IPS DF 4.7 (cell line): Measurements from ENCODE around the gene TMEM150B.
A peak's percentile ranks its signal among the peaks of the same experiment; 100 is the strongest.
"Not testable (repeated sequence)": the region's sequence is repeated elsewhere in the genome, so short reads cannot be mapped to it uniquely, and the experiment has no call there.

Experiments used
- DNase-seq: peaks from one replicate; pipeline ENCODE4 v3.0.0-alpha.2; 2013; ENCODE audit warnings: low spot score; ENCODE audit errors: extremely low read depth

The TMEM150B gene

DNA sequence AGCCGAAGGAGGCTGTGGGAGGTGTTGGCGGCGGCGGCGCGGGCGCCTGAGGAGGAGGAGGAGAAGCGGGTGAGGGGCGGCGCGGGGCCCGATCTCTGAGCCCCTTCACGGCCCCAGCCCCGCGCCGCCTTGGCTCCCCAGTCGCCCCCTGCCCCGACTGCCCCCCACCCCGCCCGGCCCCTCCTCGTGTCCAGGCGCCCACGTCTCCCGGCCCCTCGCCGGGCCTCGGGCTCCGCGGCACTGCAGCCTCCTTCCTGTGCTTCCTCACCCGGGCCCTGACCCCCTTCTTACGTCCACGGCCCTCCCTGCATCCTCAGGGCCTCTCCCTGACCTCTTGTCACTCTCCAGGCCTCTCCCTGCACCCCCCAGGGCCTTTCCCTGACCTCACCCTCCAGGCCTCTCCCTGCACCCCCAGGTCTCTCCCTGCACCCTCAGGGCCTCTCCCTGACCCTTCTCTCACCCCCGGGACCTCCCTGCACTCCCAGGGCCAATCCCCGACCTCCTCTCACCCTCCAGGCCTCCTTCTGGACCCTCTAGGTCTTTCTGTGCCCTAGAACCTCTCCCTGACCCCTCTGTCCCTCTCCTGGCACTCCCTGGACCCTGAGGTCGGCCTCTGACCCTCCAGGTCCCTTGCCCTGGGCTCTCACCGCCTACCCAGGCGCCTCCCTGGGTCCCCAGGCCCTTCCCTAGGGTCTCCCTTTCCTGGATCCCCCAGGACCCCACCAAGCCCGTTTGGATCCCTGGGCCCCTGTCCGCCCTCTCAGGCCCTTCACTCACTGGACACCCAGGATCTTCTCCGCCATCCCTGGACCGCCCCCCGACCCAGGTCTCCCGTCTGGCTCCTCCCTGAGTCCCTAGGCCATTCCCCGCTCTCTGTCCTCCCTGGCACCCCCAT is 15.0 kb upstream of the TMEM150B start:
- DNase-seq = no peak

DNA sequence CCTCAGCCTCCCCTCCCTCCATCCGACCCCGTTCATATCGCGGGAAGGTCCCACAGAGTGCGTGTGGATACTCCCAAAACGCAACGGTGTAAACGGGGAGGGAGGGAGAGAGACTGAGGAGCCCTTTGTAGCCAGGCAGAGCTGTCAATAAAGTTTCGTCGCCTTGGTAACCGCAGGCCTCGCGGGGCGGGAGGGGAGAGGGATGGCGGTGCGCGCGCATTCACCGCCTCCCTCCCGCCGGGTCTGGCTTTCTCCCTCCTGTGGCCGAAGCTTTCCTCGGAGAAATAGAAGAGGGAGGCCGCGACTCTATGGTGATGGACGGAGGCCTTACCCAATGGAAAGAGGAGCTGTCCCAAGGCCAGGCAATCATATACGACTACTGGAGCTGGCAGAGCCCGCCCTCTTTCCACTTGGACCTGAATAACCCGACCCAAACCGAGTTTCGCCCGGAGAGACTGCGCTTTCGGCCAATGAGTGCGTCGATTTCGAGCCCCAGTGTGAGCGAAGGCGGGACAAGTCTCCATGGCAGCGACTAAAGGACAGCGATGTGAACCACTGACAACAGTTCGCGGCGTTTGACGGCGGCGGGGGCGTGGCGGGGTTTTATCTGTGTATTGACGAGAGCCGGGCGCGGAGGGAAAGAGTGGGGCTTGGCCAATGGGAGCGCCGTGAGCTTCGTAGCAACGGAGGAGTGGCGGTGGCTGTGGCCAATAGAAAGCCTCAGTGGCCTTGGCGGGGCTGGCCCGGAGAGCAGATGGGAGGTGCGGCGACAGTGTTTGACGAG is 14.2 kb upstream of the TMEM150B start, which contains the start of gene KMT5C:
Gene KMT5C, plus strand, starts transcription at position 772 of the 784 bp plus-strand sequence. CDS start 2,061 bp downstream, outside the sequence.
- peak; percentile 100 for DNase-seq

DNA sequence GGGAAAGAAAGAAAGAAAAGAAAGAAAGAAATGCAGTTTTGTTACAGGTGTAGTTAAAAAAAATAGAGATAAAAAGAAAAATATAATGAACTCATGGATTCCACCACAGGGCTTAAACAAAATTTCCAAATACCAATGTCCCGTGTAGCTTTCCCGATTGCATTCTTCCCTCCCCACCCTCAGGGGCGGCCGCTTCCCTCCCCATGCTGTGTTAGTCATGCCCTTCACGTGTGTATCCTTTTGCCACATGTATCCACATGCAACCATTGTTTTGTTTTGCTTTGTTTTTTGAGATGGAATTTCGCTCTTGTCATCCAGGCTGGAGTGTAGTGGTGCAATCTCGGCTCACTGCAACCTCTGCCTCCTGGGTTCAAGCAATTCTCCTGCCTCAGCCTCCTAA is 11.0 kb upstream of the TMEM150B start:
- DNase-seq = no peak

DNA sequence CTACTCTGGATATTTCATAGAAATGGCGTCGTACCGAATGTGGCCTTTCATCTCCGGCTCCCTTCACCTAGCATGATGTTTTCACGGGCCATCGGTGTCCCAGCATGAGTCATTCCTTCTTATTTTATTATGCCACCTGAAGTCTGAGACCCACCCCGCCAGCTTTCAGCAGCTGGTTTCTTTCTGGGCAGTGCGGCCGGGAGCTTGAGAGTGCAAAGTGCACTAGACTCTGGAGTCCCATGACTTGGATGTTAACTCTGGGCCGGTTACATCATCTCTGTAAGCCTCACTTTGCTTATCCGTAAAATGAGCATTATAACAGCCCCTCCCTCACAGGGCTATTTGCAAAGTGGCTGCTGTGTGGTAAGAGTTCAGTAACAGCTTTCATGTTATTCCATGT is 8.7 kb upstream of the TMEM150B start:
- no peak for DNase-seq

DNA sequence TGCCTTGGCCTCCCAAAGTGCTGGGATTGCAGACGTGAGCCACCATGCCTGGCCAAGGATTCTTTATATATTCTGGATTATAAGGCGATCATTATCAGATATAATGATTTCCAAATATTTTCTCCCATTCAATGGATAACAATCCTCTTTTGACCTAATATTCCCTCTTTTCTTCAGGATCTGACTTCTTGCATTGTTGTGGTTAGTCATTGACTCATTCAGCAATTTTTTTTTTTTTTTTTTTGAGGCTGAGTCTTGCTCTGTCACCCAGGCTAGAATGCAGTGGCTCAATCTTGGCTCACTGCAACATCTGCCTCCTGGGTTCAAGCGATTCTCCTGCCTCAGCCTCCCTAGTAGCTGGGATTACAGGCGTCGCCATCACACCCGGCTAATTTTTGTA is 4.7 kb upstream of the TMEM150B start:
- not testable (repeated sequence) for DNase-seq

DNA sequence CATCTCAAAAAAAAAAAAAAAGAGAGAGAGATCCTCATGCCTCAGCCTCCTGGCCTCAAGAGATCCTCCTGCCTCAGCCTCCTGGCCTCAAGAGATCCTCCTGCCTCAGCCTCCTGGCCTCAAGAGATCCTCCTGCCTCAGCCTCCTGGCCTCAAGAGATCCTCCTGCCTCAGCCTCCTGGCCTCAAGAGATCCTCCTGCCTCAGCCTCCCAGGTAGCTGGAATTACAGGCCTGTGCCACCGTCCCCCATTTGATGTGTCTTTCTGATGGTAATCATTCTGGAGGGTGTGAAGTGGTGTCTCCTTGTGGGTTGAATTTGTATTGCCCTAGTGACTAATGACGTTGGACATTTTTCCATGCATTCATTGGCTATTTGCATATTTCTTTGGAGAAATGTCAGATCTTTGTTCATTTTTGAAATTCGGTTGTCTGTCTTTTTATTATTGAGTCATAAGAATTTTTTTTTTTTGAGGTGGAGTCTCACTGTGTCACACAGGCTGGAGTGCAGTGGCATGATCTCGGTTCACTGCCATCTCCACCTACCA is 3.7 kb upstream of the TMEM150B start:
- not testable (repeated sequence) for DNase-seq

DNA sequence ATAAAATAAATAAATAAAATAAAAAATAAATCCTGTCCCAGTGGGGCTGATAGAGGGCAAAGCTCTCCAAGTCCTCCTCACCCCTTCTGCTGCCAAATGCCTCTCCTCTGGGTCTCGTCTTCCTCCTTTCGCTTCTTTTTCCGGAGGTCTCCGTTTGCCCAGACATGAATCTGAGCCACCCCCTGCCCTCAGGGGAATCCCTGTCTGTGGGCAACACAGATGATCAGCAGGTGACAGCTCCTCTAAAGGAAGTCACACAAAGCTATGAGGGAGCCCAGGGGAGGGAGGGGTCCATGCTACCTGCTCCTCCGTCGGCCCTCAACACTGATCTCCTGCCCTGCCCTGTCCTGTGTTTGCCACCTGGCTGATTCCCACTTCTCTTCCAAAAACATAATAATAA is 479 bp downstream of the TMEM150B start:
- no peak for DNase-seq

DNA sequence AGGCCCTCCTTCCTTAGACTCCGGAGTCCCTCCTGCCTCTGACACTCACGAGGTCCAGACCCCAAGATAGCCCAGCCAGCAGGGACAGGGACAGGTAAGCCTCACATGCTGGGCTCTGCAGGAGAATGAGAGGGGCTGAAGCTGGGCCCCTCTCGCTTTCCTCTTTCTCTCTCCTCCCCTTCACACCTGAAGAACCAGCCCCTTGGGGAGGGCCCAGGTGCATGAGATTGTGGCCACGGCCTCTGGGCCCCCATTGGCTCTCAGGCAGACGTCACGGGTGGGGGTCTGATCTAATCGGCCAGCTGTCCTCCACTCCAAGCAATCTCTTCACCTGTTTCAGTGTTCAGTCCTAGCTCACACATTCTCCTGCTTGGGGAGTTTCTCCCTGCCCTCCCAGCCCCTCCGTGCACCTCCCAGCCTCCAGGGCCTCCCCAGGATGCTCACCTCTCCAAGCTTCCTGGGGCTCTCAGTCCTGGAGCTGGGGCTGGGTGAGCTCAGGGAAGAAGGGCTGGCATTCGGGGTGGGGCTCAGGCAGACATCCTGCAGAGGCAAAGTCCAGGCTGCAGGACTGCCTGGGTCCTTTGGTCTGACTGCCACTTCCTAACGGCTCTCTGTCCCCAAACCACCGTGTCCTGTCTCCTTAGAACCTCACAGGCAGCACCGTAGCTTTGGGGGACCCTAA is 2.8 kb downstream of the TMEM150B start:
- no peak for DNase-seq

DNA sequence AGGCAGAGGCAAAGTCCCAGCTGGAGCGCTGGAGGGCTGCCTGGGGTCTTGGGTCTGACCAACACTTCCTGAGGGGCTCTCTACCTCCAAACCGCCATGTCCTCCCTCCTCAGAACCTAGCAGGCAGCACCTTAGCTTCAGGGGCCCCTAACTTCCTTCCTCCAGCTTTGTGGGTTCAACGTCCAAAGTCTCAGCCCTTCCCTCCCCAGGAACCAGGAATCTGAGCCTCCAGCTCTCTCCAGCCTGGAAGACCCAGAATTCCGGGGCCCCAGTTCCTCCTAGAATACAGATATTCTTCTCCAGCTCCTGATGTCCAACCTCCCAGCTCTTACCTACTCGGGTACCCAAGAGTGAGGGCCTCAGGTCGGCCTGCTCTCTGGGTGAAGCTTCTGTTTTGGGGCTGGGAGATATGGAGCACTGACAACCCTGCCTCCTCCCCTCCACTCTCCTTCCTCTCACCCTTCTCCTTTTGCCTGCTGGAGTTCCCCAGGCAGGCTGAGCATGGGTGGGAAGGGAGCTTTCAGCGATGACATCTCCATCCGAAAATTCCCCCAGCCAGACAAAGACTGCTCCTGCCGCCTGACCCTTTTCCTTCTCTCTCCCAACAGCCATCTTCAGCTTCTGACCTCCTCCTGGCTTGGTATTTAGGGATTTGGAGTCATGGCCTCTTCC is 3.5 kb downstream of the TMEM150B start:
- no peak for DNase-seq

DNA sequence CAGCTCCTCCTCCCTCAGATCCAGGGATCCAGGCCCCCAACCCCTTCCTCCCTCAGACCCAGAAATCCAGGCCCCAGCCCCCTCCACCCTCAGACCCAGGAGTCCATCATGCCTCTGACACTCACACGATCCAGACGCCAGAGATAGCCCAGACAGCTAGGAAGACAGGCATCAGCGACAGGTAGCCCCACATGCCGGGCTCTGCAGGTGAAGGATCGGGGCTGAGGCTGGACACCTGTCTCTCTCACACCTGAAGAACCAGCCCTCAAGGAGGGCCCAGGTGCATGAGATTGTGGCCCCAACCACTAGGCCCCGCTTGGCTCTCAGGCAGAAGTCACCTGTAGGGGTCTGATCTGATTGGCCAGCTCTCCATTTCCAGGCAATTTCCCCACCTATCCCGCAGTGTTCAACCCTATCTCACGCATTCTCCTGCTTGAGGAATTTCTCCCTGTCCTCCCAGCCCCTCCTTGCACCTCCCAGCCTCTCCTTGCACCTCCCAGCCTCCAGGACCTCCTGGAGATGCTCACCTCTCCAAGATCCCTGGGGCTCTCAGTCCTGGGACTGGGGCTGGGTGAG is 4.2 kb downstream of the TMEM150B start:
- no peak for DNase-seq

DNA sequence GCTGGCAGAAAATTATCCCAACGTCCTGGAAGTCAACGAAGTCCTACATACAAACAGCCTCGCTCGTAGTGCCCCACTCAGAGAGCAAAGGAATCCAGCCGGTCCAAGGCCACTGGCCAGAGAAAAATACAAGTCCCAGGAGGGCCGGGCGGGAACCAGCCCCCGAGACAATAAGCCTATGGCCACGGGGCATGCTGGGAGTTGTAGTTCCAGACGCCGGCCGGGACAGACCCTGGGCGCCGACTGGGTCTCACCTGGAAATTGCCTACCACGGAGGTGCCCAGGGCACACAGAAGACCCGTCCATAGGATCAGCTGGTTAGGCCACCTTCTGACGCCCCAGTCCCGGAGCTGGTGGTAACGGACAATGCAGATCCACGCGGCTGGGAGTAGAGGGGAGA is 5.4 kb downstream of the TMEM150B start:
- no peak for DNase-seq

DNA sequence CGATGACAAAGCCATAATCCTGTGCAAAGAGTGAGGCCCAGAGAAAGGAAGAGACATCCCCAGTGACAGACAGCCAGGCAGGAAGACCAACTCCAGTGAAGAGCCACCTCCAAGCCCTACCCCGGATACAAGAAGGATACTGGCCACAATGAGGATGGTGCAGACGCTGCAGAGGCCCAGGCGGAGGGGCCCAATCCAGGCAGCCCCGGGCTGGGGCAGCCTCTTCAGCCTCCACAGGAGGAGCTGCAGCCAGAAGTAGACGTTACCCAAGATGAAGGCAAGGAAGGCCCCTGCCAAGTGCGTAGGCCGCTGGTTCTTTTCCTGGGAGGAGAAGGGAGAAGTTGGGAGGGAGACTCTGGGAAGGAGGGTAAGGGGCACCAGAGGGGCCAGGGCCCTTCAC is 8.5 kb downstream of the TMEM150B start:
- no peak for DNase-seq

DNA sequence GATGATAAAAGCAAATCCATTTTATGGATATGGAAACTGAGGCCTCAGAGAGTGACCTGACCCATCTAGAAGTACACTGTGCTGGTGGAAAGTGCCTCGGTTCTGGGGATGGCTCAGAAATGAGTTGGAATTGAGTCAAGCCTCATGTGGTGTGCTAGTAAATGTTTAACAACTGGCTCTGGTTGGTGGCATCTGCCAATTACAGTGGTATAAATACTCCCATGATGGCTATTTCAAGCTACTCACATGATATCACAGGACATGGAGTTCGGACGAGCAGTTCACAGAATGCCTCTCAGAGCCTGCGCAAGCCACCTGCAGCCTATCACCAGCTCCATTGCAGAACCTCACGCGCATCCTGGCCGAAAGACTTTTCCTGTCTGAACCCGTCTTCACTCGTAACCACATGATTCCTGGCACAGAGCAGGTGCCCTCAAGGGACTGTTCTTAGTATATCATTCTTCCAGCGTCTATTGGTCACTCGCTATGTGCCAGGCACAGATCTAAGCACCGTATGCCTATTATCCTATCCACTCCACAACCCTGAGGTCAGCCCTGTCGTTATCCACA is 9.1 kb downstream of the TMEM150B start:
- DNase-seq = no peak

DNA sequence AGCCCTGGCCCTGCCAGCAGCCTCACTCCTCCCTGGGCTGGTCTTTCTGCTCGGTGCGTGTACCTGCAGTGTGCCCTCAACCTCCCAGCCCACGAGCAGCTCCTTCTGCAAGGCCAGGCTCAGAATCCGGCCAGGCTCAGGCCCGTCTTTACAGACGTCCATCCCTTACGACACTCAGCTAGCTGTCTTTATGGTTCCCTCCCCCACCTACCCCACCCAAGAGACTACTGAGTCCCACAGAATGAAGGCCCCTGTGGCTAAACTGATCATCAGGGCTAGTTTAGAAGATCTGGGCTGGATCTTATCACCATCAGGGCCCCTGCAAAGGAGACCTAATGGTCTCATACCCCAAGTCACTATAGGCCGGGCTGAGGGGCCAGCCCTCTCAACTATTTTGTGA is 10.7 kb downstream of the TMEM150B start:
- no peak for DNase-seq

DNA sequence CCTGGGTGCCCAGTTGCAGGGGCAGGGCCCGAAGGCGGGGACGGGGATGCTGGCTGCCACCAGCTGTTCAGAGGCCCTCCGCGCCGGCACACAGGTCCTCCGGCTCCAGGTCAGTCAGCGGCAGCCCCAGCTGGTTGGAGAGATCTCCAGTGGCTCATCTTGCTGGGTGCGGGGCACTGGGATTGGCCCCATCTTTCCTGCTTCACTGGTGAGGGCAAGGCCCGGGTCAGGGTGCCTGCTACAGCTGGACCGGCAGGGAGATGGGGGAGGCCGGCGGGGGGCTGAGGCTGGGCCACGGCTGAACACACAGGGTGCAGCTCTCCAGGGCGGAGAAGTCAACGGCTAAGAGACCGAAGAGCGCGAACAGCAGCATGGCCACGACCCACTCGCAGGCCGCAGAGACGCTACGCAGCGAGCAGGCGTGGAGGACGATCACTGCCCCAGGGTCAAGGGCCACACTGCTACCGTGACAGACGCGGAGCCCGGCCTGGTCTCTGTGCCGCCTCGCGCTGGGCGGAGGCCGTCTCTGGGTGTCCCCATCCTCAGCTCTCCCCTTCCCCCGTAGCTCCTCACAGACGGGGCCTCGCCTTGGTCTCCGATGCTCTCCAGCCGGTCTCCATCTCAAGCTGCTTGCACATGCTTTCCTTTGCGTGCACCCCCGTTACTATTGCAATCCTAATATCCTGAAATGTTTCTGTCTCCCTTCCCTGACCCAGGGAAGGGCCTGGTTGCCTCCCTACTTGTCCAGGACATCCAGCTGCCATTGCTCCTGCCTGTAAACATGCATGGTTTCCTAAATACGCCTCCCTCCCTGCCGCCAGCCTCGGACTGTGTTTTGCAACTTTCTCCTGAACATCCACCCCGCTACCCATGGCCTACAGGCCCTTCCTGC is 12.3 kb downstream of the TMEM150B start:
- no peak for DNase-seq

DNA sequence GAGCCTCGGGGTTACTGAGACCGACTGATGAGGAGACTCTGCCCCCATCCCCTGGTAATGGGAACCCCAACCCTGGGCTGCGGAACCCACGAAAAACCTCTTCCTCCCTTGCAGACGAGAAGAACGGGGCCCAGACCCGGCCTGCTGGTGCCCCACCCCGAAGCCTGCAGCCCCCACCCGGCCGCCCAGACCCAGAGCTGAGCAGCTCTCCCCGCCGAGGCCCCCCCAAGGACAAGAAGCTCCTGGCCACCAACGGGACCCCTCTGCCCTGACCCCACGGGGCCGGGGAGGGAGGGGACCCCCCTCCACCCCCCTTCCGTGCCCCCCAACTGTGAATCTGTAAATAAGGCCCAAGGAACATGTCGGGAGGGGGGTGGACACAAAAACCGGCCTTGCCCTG is 13.3 kb downstream of the TMEM150B start:
- no peak for DNase-seq

DNA sequence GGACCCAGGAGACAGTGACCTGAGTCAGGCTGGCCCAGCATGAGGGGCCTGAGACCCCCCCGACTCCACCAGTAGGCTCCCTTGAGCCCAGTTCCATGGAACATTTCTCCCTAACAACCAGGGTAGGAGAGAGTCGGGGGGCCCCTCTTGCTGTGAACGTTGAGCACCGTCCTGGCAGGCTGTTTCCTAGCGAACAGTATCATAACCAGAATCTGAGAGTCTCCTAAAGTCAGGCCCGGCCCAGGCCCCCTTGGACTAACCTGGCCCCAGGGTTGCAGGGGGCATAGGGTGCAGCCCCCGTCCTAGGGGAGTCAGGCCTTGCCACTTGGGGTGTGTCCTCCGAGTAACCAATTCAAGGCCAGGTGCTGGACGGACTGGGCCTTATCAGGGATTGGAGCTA is 13.7 kb downstream of the TMEM150B start:
- DNase-seq = no peak

DNA sequence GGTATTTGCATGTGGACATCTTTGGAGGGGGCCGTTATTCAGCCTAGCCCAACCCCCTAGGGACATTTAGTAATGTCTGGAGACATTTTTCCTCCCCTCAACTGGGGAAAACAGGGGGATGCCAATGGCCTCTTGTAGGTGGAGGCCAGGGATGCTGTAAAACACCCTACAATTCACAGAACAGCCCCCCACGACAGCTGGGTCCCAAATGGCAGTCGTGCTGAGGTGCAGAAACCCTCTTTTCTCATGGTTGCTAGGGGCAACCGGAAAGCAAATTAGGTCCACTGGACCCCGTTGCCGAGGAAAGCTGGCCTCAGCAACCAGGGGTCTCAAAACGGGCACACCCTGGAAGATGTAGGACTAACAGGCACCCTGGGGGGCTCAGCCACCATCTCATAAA is 14.6 kb downstream of the TMEM150B start:
- DNase-seq = no peak

DNA sequence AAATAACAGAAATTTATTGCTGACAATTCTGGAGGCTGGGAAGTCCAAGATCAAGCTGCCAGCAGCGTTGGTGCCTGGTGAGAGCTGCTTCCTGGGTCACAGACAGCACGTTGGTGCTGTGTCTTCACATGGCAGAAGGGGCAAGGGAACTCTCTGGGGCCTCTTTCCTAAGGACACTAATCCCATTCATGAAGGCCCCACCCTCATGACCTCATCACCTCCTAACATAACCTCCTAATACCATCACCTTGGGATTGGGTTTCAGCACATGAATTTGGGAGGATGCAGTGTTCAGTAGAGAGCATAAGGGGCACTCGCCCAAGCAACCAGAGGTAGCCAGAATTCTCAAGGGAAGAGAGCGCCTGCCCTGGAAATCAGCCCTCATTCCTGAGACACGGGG is 15.7 kb downstream of the TMEM150B start:
- no peak for DNase-seq
